Body of pancreas (tissue), 4 donors: ENCODE measurements around the gene RFX8. TPM values are rescaled to one million over a fixed set of nuclear protein-coding genes. Genes with fewer than 3 reads are reported as not detected.

ENCODE experiments used
- ATAC-seq: fragments of 150-250 bp; one replicate; pipeline ENCODE4 v1.9.1; 2016
- DNase-seq, 4 donors: peaks; one replicate each; pipeline ENCODE4 v3.0.0-alpha.2; 2019
- H3K27ac ChIP-seq, 4 donors: fragments of 200-600 bp; sonication (generic); 1 replicate in 3 of 4; 2 replicates in 1 of 4; pipeline versions ENCODE4 v1.5.1 to v1.6.1; 2016 to 2019; ENCODE audit warnings: mild to moderate bottlenecking in 1 of 4, mixed read lengths in 1 of 4, moderate library complexity in 1 of 4
- H3K27me3 ChIP-seq, 2 donors: fragments of 200-600 bp; sonication (generic); one replicate each; pipeline ENCODE4 v1.6.0; 2016; ENCODE audit warnings: mild to moderate bottlenecking in 1 of 2
- H3K36me3 ChIP-seq, 2 donors: fragments of 200-600 bp; sonication (generic); replicated peaks in 1 of 2; 2 replicates each; pipeline ENCODE4 v1.5.1; 2016; ENCODE audit warnings: low read depth in 2 of 2; ENCODE audit not compliant: insufficient read depth in 1 of 2
- H3K4me1 ChIP-seq: fragments of 200-600 bp; sonication (generic); one replicate; pipeline ENCODE4 v1.6.0; 2016
- H3K4me3 ChIP-seq, 2 donors: fragments of 200-600 bp; sonication (generic); 1 replicate in 1 of 2; 2 replicates in 1 of 2; pipeline ENCODE4 v1.5.1; 2016 to 2019
- H3K9me3 ChIP-seq, 3 donors: fragments of 200-600 bp; sonication (generic); 1 replicate in 2 of 3; 2 replicates in 1 of 3; pipeline ENCODE4 v1.5.1; 2016
- POLR2A ChIP-seq, 3 donors: fragments of 450-650 bp; IDR thresholded peaks; one replicate each; pipeline ENCODE4 v1.6.1; 2016; ENCODE audit warnings: antibody characterized with exemption in 3 of 3, mild to moderate bottlenecking in 2 of 3
- WGBS, 2 donors: methylation state at CpG; one replicate each; pipeline ENCODE4 v1.1.5; 2017; 5-methylcytosine and 5-hydroxymethylcytosine counted together
- intact Hi-C: fragments of 100-400 bp; cut with DNase I; formaldehyde crosslinking; loops from one replicate; pipeline ENCODE4 v1.15.1; 2023
- total RNA-seq, 2 donors: library from RNA; depleted of rRNA; stranded (reverse); fragments of >200 nt; gene quantifications; one replicate each; pipeline ENCODE4 v1.1.0, GENCODE V29; 2016
- TF ChIP-seq, protein P1 (sequence below), 7 experiments: fragments of 450-650 bp in 4 of 7; fragments of 200-600 bp in 3 of 7; sonication (generic) in 3 of 7; IDR thresholded peaks; one replicate each; pipeline ENCODE4 v1.5.1; 2016 to 2019; ENCODE audit warnings: antibody characterized with exemption in 7 of 7

Gene RFX8
- total RNA-seq, 2 donors from 2014 or later: not detected

DNA sequence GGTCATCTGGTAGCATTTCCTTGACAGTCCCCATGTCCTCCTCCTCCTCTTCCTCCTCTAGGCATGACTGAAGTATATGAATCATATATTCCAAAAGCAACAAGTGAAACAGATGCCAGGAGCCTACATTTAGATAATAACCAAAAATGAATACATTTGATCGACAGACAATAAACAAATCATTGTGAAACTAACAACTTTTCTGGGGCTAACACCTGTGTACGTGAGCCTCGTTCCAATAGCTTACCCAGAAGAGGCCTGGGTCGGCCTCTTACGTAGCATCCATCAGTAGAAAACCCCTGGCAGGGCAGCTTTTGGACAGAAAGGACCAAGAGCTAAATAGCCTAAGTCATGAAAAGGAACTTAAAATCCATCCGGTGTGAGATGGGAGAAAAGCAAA, 72.3 kb downstream of the RFX8 start:
- TF ChIP-seq POLR2A (IDR thresholded peaks at IDR 0.05): no peak
- TF ChIP-seq, protein P1, sequence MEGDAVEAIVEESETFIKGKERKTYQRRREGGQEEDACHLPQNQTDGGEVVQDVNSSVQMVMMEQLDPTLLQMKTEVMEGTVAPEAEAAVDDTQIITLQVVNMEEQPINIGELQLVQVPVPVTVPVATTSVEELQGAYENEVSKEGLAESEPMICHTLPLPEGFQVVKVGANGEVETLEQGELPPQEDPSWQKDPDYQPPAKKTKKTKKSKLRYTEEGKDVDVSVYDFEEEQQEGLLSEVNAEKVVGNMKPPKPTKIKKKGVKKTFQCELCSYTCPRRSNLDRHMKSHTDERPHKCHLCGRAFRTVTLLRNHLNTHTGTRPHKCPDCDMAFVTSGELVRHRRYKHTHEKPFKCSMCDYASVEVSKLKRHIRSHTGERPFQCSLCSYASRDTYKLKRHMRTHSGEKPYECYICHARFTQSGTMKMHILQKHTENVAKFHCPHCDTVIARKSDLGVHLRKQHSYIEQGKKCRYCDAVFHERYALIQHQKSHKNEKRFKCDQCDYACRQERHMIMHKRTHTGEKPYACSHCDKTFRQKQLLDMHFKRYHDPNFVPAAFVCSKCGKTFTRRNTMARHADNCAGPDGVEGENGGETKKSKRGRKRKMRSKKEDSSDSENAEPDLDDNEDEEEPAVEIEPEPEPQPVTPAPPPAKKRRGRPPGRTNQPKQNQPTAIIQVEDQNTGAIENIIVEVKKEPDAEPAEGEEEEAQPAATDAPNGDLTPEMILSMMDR (IDR thresholded peaks at IDR 0.05): no peak
- H3K27ac ChIP-seq: no peak overlapping the region
- WGBS, 2 donors: 81 to 85% methylated on average over 6 of the region's 6 CpGs
- H3K4me3 ChIP-seq: no peak overlapping the region
- intact Hi-C loops: no loop called here
- ATAC-seq (no peak), DNase-seq (no peak)
- H3K4me1 ChIP-seq: no peaks in the 10 kb centered on the region
- no peaks in the 10 kb centered on the region for H3K9me3 ChIP-seq
- H3K36me3 ChIP-seq: no peaks in the 10 kb centered on the region
- H3K27me3 ChIP-seq: no peaks in the 10 kb centered on the region

DNA sequence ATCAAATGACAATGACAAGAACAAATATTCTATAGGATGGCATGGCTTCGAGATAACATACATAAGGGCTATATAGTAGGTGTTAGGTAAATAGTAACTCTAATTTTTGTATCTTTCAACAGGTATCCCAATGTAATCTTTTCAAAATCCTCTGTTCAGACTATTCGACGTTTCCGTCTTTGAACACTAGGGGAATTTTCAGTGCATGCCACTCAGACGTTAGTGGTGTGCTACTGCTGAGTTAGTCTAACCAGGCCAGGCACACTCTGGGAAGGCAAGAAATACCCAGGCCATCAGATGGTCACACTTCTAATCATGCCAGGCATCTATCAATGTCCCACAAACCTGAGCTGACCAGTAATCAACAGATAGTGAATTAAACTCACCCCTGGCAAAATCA, 73.0 kb downstream of the RFX8 start:
- Histone ChIP-seq H3K4me1 (no peaks in the 10 kb centered on the region), H3K27ac (no peak overlapping the region), H3K9me3 (no peaks in the 10 kb centered on the region), H3K27me3 (no peaks in the 10 kb centered on the region), H3K36me3 (no peaks in the 10 kb centered on the region), H3K4me3 (no peak overlapping the region)
- ATAC-seq: no peak
- TF ChIP-seq POLR2A (IDR thresholded peaks at IDR 0.05): no peak
- TF ChIP-seq, protein P1 (IDR thresholded peaks at IDR 0.05): no peak
- WGBS, 2 donors: 55 to 69% methylated on average over 5 of the region's 5 CpGs
- no peak for DNase-seq
- intact Hi-C loops: no loop called here

GRCh38 chr2:101401326-101401665, 73.6 kb downstream of the RFX8 start:
- DNase-seq (no peak), ATAC-seq (no peak)
- 70 to 71% methylated on average over 8 of the region's 8 CpGs for WGBS, 2 donors
- H3K27ac ChIP-seq: no peak overlapping the region
- H3K27me3 ChIP-seq: no peaks in the 10 kb centered on the region
- no peaks in the 10 kb centered on the region for H3K4me1 ChIP-seq
- TF ChIP-seq, protein P1 (IDR thresholded peaks at IDR 0.05): no peak
- no peak for TF ChIP-seq POLR2A (IDR thresholded peaks at IDR 0.05)
- H3K4me3 ChIP-seq: no peak overlapping the region
- no peaks in the 10 kb centered on the region for H3K36me3 ChIP-seq
- H3K9me3 ChIP-seq: no peaks in the 10 kb centered on the region
- intact Hi-C loops: no loop called here

GRCh38 chr2:101400506-101401325, 74.2 kb downstream of the RFX8 start:
- H3K27me3 ChIP-seq: no peaks in the 10 kb centered on the region
- no peaks in the 10 kb centered on the region for H3K36me3 ChIP-seq
- no peaks in the 10 kb centered on the region for H3K9me3 ChIP-seq
- no peak for TF ChIP-seq POLR2A (IDR thresholded peaks at IDR 0.05)
- TF ChIP-seq, protein P1 (IDR thresholded peaks at IDR 0.05): no peak
- WGBS, 2 donors: 62 to 75% methylated on average over 18 of the region's 18 CpGs
- intact Hi-C loops: no loop called here
- no peak for ATAC-seq
- no peaks in the 10 kb centered on the region for H3K4me1 ChIP-seq
- no peak overlapping the region for H3K27ac ChIP-seq
- H3K4me3 ChIP-seq: no peak overlapping the region
- DNase-seq: no peak

DNA sequence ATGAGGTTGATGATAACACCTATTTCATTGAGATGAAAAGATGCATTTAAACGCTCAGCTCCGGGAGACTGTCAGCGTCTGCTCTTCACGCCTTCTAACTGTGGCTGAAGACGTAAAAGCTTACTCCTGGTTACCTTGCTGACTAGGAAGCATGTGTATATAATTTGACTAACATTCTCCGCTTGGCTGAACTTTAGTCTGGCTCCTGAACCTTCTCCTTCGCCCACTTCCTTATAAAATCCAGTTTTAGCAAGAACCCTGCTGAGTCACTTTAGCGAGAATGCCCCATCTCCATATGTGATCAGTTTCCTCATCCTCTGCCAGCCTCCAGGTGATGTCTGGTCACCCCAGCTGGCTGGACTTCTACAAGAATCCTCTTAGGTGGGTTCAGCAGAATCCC, 74.9 kb downstream of the RFX8 start:
- no peak for ATAC-seq

More for the DNA sequence above, 74.9 kb downstream of the RFX8 start:
- WGBS, 2 donors: 71 to 78% methylated on average over 8 of the region's 8 CpGs
- TF ChIP-seq, protein P1 (IDR thresholded peaks at IDR 0.05): no peak
- TF ChIP-seq POLR2A (IDR thresholded peaks at IDR 0.05): no peak
- intact Hi-C loops: no loop called here
- Histone ChIP-seq H3K27ac (no peak overlapping the region), H3K36me3 (no peaks in the 10 kb centered on the region), H3K4me3 (no peak overlapping the region), H3K4me1 (no peaks in the 10 kb centered on the region), H3K9me3 (no peaks in the 10 kb centered on the region), H3K27me3 (no peaks in the 10 kb centered on the region)
- DNase-seq: no peak
